MCF 10A (cell line): Measurements from ENCODE around the gene GOLT1A. TPM values are rescaled to one million over a fixed set of nuclear protein-coding genes. Genes with fewer than 3 reads are reported as not detected.

Experiments
- BruUV-seq: library from RNA; stranded (reverse); fragments of 400-500 nt; replicated peaks from 2 replicates; lab custom pipeline; 2021; lab: Mats Ljungman, UMichigan
- CTCF ChIA-PET: fragments of 300-600 bp; sonication (Branson Sonifier 250); formaldehyde crosslinking; extraction: SDS; loops from one replicate; lab custom pipeline; 2021; ENCODE audit warnings: antibody characterized with exemption, inconsistent platforms; lab: Yijun Ruan, JAX
- POLR2A ChIA-PET: fragments of 300-600, 350-650 bp; sonication (Branson Sonifier 250); formaldehyde crosslinking; extraction: SDS; loops from one replicate; lab custom pipeline; 2020; ENCODE audit warnings: antibody characterized with exemption, inconsistent platforms; lab: Yijun Ruan, JAX
- DNase-seq: peaks from one replicate; pipeline ENCODE4 v3.0.0-alpha.2; 2018; ENCODE audit not compliant: unreplicated experiment
- H3K27ac Mint-ChIP-seq: one replicate; pipeline ENCODE4 v1.8.0; 2022; ENCODE audit warnings: mild to moderate bottlenecking, low read depth, mixed read lengths; ENCODE audit not compliant: unreplicated experiment
- H3K27me3 Mint-ChIP-seq: one replicate; pipeline ENCODE4 v1.8.0; 2022; ENCODE audit warnings: mixed read lengths; ENCODE audit not compliant: insufficient read depth, unreplicated experiment
- H3K36me3 Mint-ChIP-seq: one replicate; pipeline ENCODE4 v1.8.0; 2022; ENCODE audit warnings: mild to moderate bottlenecking, moderate library complexity, mixed read lengths; ENCODE audit not compliant: insufficient read depth, unreplicated experiment
- H3K4me1 Mint-ChIP-seq: one replicate; pipeline ENCODE4 v1.8.0; 2022; ENCODE audit warnings: mixed read lengths; ENCODE audit not compliant: insufficient read depth, unreplicated experiment
- H3K4me3 Mint-ChIP-seq: one replicate; pipeline ENCODE4 v1.8.0; 2022; ENCODE audit warnings: mild to moderate bottlenecking, moderate library complexity, mixed read lengths; ENCODE audit not compliant: unreplicated experiment
- H3K9me3 Mint-ChIP-seq: one replicate; pipeline ENCODE4 v1.8.0; 2022; ENCODE audit warnings: mixed read lengths; ENCODE audit not compliant: unreplicated experiment
- CTCF ChIP-seq: fragments of 200-600 bp; IDR thresholded peaks from one replicate; pipeline ENCODE4 v1.8.0; 2022; ENCODE audit warnings: antibody characterized with exemption, mild to moderate bottlenecking; ENCODE audit not compliant: unreplicated experiment
- intact Hi-C: fragments of 100-400 bp; cut with micrococcal nuclease; formaldehyde crosslinking; loops from 2 replicates; pipeline ENCODE4 v1.14.1; 2022
- total RNA-seq: library from RNA; stranded (reverse); gene quantifications from 2 replicates; pipeline ENCODE4 v1.2.3, GENCODE V29; 2022

The GOLT1A gene
- total RNA-seq, 1 experiment from 2014 or later, result 11.5 TPM

- no peaks in the 10 kb centered on the region for H3K9me3 Mint-ChIP-seq
- peaks cover 68% of the 10 kb centered on the region for H3K36me3 Mint-ChIP-seq
- H3K4me3 Mint-ChIP-seq, result no peak overlapping the region
- no TSS peak for BruUV-seq
- POLR2A ChIA-PET, result no interaction called here
- peaks cover 18% of the 10 kb centered on the region for H3K4me1 Mint-ChIP-seq
- no peak overlapping the region for H3K27ac Mint-ChIP-seq
- intact Hi-C loops, result no loop called here
- CTCF ChIA-PET, result interaction anchor here (0.6 to 8.6 kb wide), 7 partner anchors 9 to 135 kb away, joined by 3 to 60 read pairs (median 12); partner anchors contain the start of gene GOLT1A
- no peak for DNase-seq
- no peaks in the 10 kb centered on the region for H3K27me3 Mint-ChIP-seq
- no peak for TF ChIP-seq CTCF
Observed at GRCh38 chr1:204227996-204228785, 14.4 kb upstream of the GOLT1A start.

DNA sequence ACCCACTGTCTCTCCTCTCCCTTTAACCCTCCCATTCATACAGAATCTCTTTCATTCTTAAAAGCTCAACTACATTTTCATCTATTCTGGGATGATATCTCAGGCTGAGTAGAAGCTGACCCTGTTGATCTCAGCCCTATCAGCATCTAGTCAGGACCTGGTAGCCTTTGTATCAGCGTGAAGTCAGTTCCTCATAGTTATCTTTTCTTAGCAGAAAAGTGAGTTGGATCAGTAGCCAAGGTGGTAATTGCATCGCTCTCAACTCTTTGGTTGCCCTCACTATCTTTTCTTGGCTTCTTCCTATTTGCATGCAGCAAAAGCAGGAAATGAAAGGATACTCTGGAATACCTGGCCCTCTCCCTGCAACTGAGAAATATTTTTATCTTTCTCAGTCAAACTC is 13.6 kb upstream of the GOLT1A start:
- CTCF ChIA-PET, result interaction anchor here (0.6 to 8.6 kb wide), 5 partner anchors 13 to 955 kb away, joined by 3 to 60 read pairs (median 4); partner anchors contain the start of gene GOLT1A
- DNase-seq, result no peak
- POLR2A ChIA-PET, result interaction anchor here (0.9 kb wide), 1 partner anchor 11 kb away, joined by 5 read pairs; no protein-coding TSS in a partner anchor
- no TSS peak for BruUV-seq
- no peak for TF ChIP-seq CTCF
- H3K4me1 Mint-ChIP-seq, result peaks cover 18% of the 10 kb centered on the region
- H3K4me3 Mint-ChIP-seq, result no peak overlapping the region
- H3K9me3 Mint-ChIP-seq, result no peaks in the 10 kb centered on the region
- H3K27me3 Mint-ChIP-seq, result no peaks in the 10 kb centered on the region
- H3K27ac Mint-ChIP-seq, result peak overlapping the region; percentile 5
- intact Hi-C loops, result no loop called here
- H3K36me3 Mint-ChIP-seq, result peaks cover 66% of the 10 kb centered on the region

GRCh38 chr1:204225841-204226735 is 12.3 kb upstream of the GOLT1A start:
- H3K27me3 Mint-ChIP-seq, result no peaks in the 10 kb centered on the region
- H3K27ac Mint-ChIP-seq, result peak overlapping the region; percentile 1
- ChIA-PET CTCF (interaction anchor here (0.6 to 8.6 kb wide), 6 partner anchors 13 to 840 kb away, joined by 3 to 60 read pairs (median 4); partner anchors contain the start of gene GOLT1A), POLR2A (interaction anchor here (0.6 to 1.4 kb wide), 4 partner anchors 9 to 97 kb away, joined by 3 to 5 read pairs (median 4); no protein-coding TSS in a partner anchor)
- H3K36me3 Mint-ChIP-seq, result peaks cover 61% of the 10 kb centered on the region
- DNase-seq, result peak; percentile 34
- intact Hi-C loops, result no loop called here
- no TSS peak for BruUV-seq
- H3K4me3 Mint-ChIP-seq, result no peak overlapping the region
- peaks cover 18% of the 10 kb centered on the region for H3K4me1 Mint-ChIP-seq
- TF ChIP-seq CTCF, result no peak
- no peaks in the 10 kb centered on the region for H3K9me3 Mint-ChIP-seq
